Neural progenitor cell (in vitro differentiated cells): Measurements from ENCODE around the gene PTPRG. TPM values are rescaled to one million over a fixed set of nuclear protein-coding genes. Genes with fewer than 3 reads are reported as not detected.
A peak's percentile ranks its signal among the peaks of the same experiment; 100 is the strongest.

Source experiments
- DNase-seq: peaks from one replicate; pipeline ENCODE4 v3.0.0-alpha.2; 2016; ENCODE audit warnings: low spot score
- H2AFZ ChIP-seq: fragments of 200-600 bp; sonication (generic); replicated peaks from 2 replicates; pipeline ENCODE4 v1.6.1; 2016; ENCODE audit warnings: antibody characterized with exemption
- H3F3A ChIP-seq: fragments of 200-600 bp; sonication (generic); 2 replicates; pipeline ENCODE4 v1.6.1; 2016; ENCODE audit warnings: antibody characterized with exemption, low read depth
- H3K27ac ChIP-seq: fragments of 200-600 bp; sonication (generic); 2 replicates; pipeline ENCODE4 v1.5.1; 2016; ENCODE audit warnings: mild to moderate bottlenecking
- H3K27me3 ChIP-seq: fragments of 200-600 bp; sonication (generic); 2 replicates; pipeline ENCODE4 v1.6.1; 2016; ENCODE audit warnings: mild to moderate bottlenecking, moderate library complexity
- H3K36me3 ChIP-seq: fragments of 200-600 bp; sonication (generic); 2 replicates; pipeline ENCODE4 v1.5.1; 2016
- H3K4me1 ChIP-seq: fragments of 200-600 bp; sonication (generic); 2 replicates; pipeline ENCODE4 v1.6.1; 2016; ENCODE audit warnings: mixed run types
- H3K4me2 ChIP-seq: fragments of 200-600 bp; sonication (generic); 2 replicates; pipeline ENCODE4 v1.6.1; 2016
- H3K4me3 ChIP-seq: fragments of 200-600 bp; sonication (generic); 2 replicates; pipeline ENCODE4 v1.5.1; 2016
- H3K79me2 ChIP-seq: fragments of 200-600 bp; sonication (generic); 2 replicates; pipeline ENCODE4 v1.6.1; 2016; ENCODE audit warnings: low read depth
- H3K9ac ChIP-seq: fragments of 200-600 bp; sonication (generic); 2 replicates; pipeline ENCODE4 v1.6.1; 2016
- H3K9me3 ChIP-seq: fragments of 200-600 bp; sonication (generic); 2 replicates; pipeline ENCODE4 v1.5.1; 2016; ENCODE audit warnings: low read depth
- H4K20me1 ChIP-seq: fragments of 200-600 bp; sonication (generic); 2 replicates; pipeline ENCODE4 v1.6.1; 2016; ENCODE audit warnings: low read depth
- H3K27ac Mint-ChIP-seq: 3 replicates; pipeline ENCODE4 v1.8.0; 2021; ENCODE audit warnings: mixed read lengths
- H3K27me3 Mint-ChIP-seq: 2 replicates; pipeline ENCODE4 v1.8.0; 2022; ENCODE audit warnings: low read depth, mild to moderate bottlenecking, inconsistent platforms, moderate library complexity, mixed read lengths; ENCODE audit not compliant: insufficient read depth
- H3K36me3 Mint-ChIP-seq: 3 replicates; pipeline ENCODE4 v1.8.0; 2021; ENCODE audit warnings: mixed read lengths
- H3K4me1 Mint-ChIP-seq: 3 replicates; pipeline ENCODE4 v1.8.0; 2021; ENCODE audit warnings: mixed read lengths
- H3K4me3 Mint-ChIP-seq: 3 replicates; pipeline ENCODE4 v1.8.0; 2021; ENCODE audit warnings: mild to moderate bottlenecking, moderate library complexity, mixed read lengths
- H3K9me3 Mint-ChIP-seq: 3 replicates; pipeline ENCODE4 v1.8.0; 2020; ENCODE audit warnings: mixed read lengths
- CTCF ChIP-seq: fragments of 200-600 bp; sonication (generic); IDR thresholded peaks from 2 replicates; pipeline ENCODE4 v1.5.1; 2017; ENCODE audit warnings: antibody characterized with exemption, mild to moderate bottlenecking
- EZH2 ChIP-seq: fragments of 200-600 bp; sonication (generic); IDR thresholded peaks from 2 replicates; pipeline ENCODE4 v1.6.1; 2017; ENCODE audit warnings: antibody characterized with exemption, mild to moderate bottlenecking, moderate library complexity
- EZH2phosphoT487 ChIP-seq: fragments of 200-600 bp; sonication (generic); IDR thresholded peaks from 2 replicates; pipeline ENCODE4 v1.6.1; 2017; ENCODE audit warnings: antibody characterized with exemption
- total RNA-seq: library from RNA; depleted of rRNA; stranded (reverse); fragments of >200 nt; gene quantifications from 2 replicates; pipeline ENCODE4 v1.2.3, GENCODE V29; 2015; ENCODE audit warnings: low replicate concordance

Gene PTPRG
- total RNA-seq, 1 donor from 2014 or later = 65.3 TPM

- Histone ChIP-seq H3F3A (peaks cover 23% of the 10 kb centered on the region), H3K79me2 (peaks cover 98% of the 10 kb centered on the region), H3K9ac (no peak overlapping the region), H4K20me1 (peaks cover 16% of the 10 kb centered on the region), H3K4me2 (no peak overlapping the region), H3K27ac (no peak overlapping the region), H3K36me3 (no peaks in the 10 kb centered on the region), H3K9me3 (no peaks in the 10 kb centered on the region), H3K4me3 (no peak overlapping the region), H3K27me3 (no peaks in the 10 kb centered on the region), H3K4me1 (peaks cover 79% of the 10 kb centered on the region), H2AFZ (no peak overlapping the region)
- Mint-ChIP-seq H3K27ac (no peak overlapping the region), H3K36me3 (peaks cover under 1% of the 10 kb centered on the region), H3K9me3 (no peaks in the 10 kb centered on the region), H3K4me1 (peaks cover 43% of the 10 kb centered on the region), H3K4me3 (no peak overlapping the region), H3K27me3 (no peaks in the 10 kb centered on the region)
- TF ChIP-seq EZH2 = no peak
- TF ChIP-seq CTCF = no peak
- TF ChIP-seq EZH2phosphoT487 = no peak
- no peak for DNase-seq
These were observed 314.8 kb downstream of the PTPRG start for GRCh38 chr3:61875976-61876671.

GRCh38 chr3:61876797-61877196 is 315.4 kb downstream of the PTPRG start:
- no peaks in the 10 kb centered on the region for H3K9me3 ChIP-seq
- H2AFZ ChIP-seq = no peak overlapping the region
- DNase-seq = no peak
- peaks cover 9% of the 10 kb centered on the region for H4K20me1 ChIP-seq
- no peak for TF ChIP-seq CTCF
- TF ChIP-seq EZH2phosphoT487 = no peak
- no peak for TF ChIP-seq EZH2
- Mint-ChIP-seq H3K27me3 (no peaks in the 10 kb centered on the region), H3K9me3 (no peaks in the 10 kb centered on the region), H3K4me1 (peaks cover 39% of the 10 kb centered on the region), H3K27ac (no peak overlapping the region), H3K4me3 (no peak overlapping the region), H3K36me3 (peaks cover 3% of the 10 kb centered on the region)
- peak overlapping the region; percentile 63 for H3K4me2 ChIP-seq
- peaks cover 98% of the 10 kb centered on the region for H3K79me2 ChIP-seq
- no peaks in the 10 kb centered on the region for H3K36me3 ChIP-seq
- H3K4me3 ChIP-seq = no peak overlapping the region
- H3K4me1 ChIP-seq = peaks cover 73% of the 10 kb centered on the region
- no peaks in the 10 kb centered on the region for H3K27me3 ChIP-seq
- H3K9ac ChIP-seq = no peak overlapping the region
- H3K27ac ChIP-seq = peak overlapping the region; percentile 72
- H3F3A ChIP-seq = peaks cover 16% of the 10 kb centered on the region

- Histone ChIP-seq H3K4me2 (peak overlapping the region; percentile 63), H3K4me1 (peaks cover 65% of the 10 kb centered on the region), H4K20me1 (peaks cover 6% of the 10 kb centered on the region), H3K4me3 (no peak overlapping the region), H3K79me2 (peaks cover 97% of the 10 kb centered on the region), H3K9me3 (no peaks in the 10 kb centered on the region), H2AFZ (no peak overlapping the region), H3K9ac (no peak overlapping the region), H3K27ac (peak overlapping the region; percentile 72), H3K27me3 (no peaks in the 10 kb centered on the region), H3K36me3 (no peaks in the 10 kb centered on the region), H3F3A (peaks cover 12% of the 10 kb centered on the region)
- H3K9me3 Mint-ChIP-seq = no peaks in the 10 kb centered on the region
- no peak overlapping the region for H3K27ac Mint-ChIP-seq
- H3K27me3 Mint-ChIP-seq = no peaks in the 10 kb centered on the region
- H3K4me3 Mint-ChIP-seq = no peak overlapping the region
- peaks cover 3% of the 10 kb centered on the region for H3K36me3 Mint-ChIP-seq
- H3K4me1 Mint-ChIP-seq = peaks cover 36% of the 10 kb centered on the region
- peak; percentile 47 for TF ChIP-seq CTCF
- TF ChIP-seq EZH2phosphoT487 = no peak
- DNase-seq = peak; percentile 64
These were observed 316.2 kb downstream of the PTPRG start for GRCh38 chr3:61877359-61878138.
